Measurements from ENCODE around the gene TRIM74. TPM values are rescaled to one million over a fixed set of nuclear protein-coding genes. Genes with fewer than 3 reads are reported as not detected.
A peak's percentile ranks its signal among the peaks of the same experiment; 100 is the strongest.
"Not testable (repeated sequence)": the region's sequence is repeated elsewhere in the genome, so short reads cannot be mapped to it uniquely, and the experiment has no call there.

The TRIM74 gene
- polyA plus RNA-seq, result 1.7 and 2.1 TPM in 2 replicates
- polyA minus RNA-seq, result 0.69 and 1.9 TPM in 2 replicates

DNA sequence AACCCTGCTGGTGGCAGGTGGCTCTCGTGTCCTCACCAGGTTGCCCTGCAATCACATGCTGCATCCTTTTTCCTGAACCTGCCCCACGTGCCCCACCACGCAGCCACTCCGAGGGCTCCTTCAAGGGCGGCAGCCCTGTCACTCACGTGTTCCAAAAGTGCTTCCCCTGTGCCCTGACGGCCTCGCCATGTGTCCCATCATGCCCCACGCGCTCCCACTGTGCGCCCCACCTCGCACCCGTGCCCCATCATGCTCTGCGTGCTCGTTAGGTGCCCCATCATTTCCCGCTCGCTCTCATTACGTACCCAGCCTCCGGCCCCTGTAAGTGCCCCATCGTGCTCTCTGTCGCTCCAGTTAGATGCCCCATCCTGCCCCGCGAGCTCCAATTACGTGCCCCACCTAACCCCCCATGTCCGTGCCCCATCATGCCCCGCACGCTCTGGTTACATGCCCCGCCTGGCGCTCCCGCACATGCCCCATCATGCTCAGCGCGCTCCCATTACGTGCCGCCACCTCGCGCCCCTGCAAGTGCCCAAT is at the start of gene TRIM74:
TRIM74 (minus strand) TSS at position 487 of the 537 bp plus-strand sequence. CDS start 3,309 bp downstream, outside the sequence.
- H3K36me3 ChIP-seq (ENCODE audit: insufficient read depth, low read length); H3K4me2 ChIP-seq (ENCODE audit: low read length); H3K27ac ChIP-seq (ENCODE audit: low read length); H4K20me1 ChIP-seq (ENCODE audit: insufficient read depth); H3K9me3 ChIP-seq (ENCODE audit: low read length); H3K4me3 ChIP-seq (ENCODE audit: low read length); H3K9ac ChIP-seq (ENCODE audit: low read length); H3K27me3 ChIP-seq (ENCODE audit: insufficient read depth, low read depth, low read length); H3F3A ChIP-seq (ENCODE audit: insufficient read depth, low read length, poor library complexity, severe bottlenecking); H3K79me2 ChIP-seq (replicated peaks; ENCODE audit: insufficient read depth, low read length); H2AFZ ChIP-seq (ENCODE audit: low read depth, low read length); H3K9me2 ChIP-seq (ENCODE audit: insufficient read depth, low read length): not testable (repeated sequence)

GRCh38 chr7:73006491-73006890 is 37.2 kb upstream of the TRIM74 start:
- not testable (repeated sequence) for H3K79me2 ChIP-seq (replicated peaks; ENCODE audit: insufficient read depth, low read length); H3K9me2 ChIP-seq (ENCODE audit: insufficient read depth, low read length); H3K27me3 ChIP-seq (ENCODE audit: insufficient read depth, low read depth, low read length); H3K27ac ChIP-seq (ENCODE audit: low read length); H3K4me2 ChIP-seq (ENCODE audit: low read length); H3K36me3 ChIP-seq (ENCODE audit: insufficient read depth, low read length); H2AFZ ChIP-seq (ENCODE audit: low read depth, low read length); H4K20me1 ChIP-seq (ENCODE audit: insufficient read depth); H3F3A ChIP-seq (ENCODE audit: insufficient read depth, low read length, poor library complexity, severe bottlenecking); H3K9me3 ChIP-seq (ENCODE audit: low read length)
- peak overlapping the region; percentile 52 for H3K4me3 ChIP-seq (ENCODE audit: low read length)
- H3K9ac ChIP-seq (ENCODE audit: low read length), result peak overlapping the region; percentile 23

GRCh38 chr7:73005693-73006447 is 36.6 kb upstream of the TRIM74 start:
- H3K9me3 ChIP-seq (ENCODE audit: low read length); H3K27me3 ChIP-seq (ENCODE audit: insufficient read depth, low read depth, low read length); H3K36me3 ChIP-seq (ENCODE audit: insufficient read depth, low read length); H3K9me2 ChIP-seq (ENCODE audit: insufficient read depth, low read length); H3F3A ChIP-seq (ENCODE audit: insufficient read depth, low read length, poor library complexity, severe bottlenecking); H4K20me1 ChIP-seq (ENCODE audit: insufficient read depth); H2AFZ ChIP-seq (ENCODE audit: low read depth, low read length); H3K79me2 ChIP-seq (replicated peaks; ENCODE audit: insufficient read depth, low read length); H3K4me2 ChIP-seq (ENCODE audit: low read length): not testable (repeated sequence)
- Histone ChIP-seq H3K27ac (ENCODE audit: low read length) (peak overlapping the region; percentile 55), H3K4me3 (ENCODE audit: low read length) (peak overlapping the region; percentile 60), H3K9ac (ENCODE audit: low read length) (peak overlapping the region; percentile 60)
- peak; percentile 28 for TF ChIP-seq SMC3 (conservative IDR thresholded peaks at IDR 0.05; ENCODE audit: poor library complexity)
- peak; percentile 86 for TF ChIP-seq POLR2AphosphoS5 (IDR thresholded peaks at IDR 0.05)
- peak; percentile 74 for TF ChIP-seq TAF1 (IDR thresholded peaks at IDR 0.05; ENCODE audit: low read depth)
- TF ChIP-seq MXI1 (conservative IDR thresholded peaks at IDR 0.05; ENCODE audit: poor library complexity, severe bottlenecking), result peak; percentile 80

GRCh38 chr7:73005356-73005692 is 36.1 kb upstream of the TRIM74 start:
- H3K27me3 ChIP-seq (ENCODE audit: insufficient read depth, low read depth, low read length); H4K20me1 ChIP-seq (ENCODE audit: insufficient read depth); H3K4me2 ChIP-seq (ENCODE audit: low read length); H3K9me2 ChIP-seq (ENCODE audit: insufficient read depth, low read length); H3K36me3 ChIP-seq (ENCODE audit: insufficient read depth, low read length); H3K9me3 ChIP-seq (ENCODE audit: low read length); H2AFZ ChIP-seq (ENCODE audit: low read depth, low read length); H3F3A ChIP-seq (ENCODE audit: insufficient read depth, low read length, poor library complexity, severe bottlenecking); H3K79me2 ChIP-seq (replicated peaks; ENCODE audit: insufficient read depth, low read length): not testable (repeated sequence)
- Histone ChIP-seq H3K4me3 (ENCODE audit: low read length) (peak overlapping the region; percentile 60), H3K9ac (ENCODE audit: low read length) (peak overlapping the region; percentile 58), H3K27ac (ENCODE audit: low read length) (peak overlapping the region; percentile 55)

- H3K9me2 ChIP-seq (ENCODE audit: insufficient read depth, low read length); H3K4me2 ChIP-seq (ENCODE audit: low read length); H3K9ac ChIP-seq (ENCODE audit: low read length); H3K4me3 ChIP-seq (ENCODE audit: low read length); H3K9me3 ChIP-seq (ENCODE audit: low read length); H2AFZ ChIP-seq (ENCODE audit: low read depth, low read length); H4K20me1 ChIP-seq (ENCODE audit: insufficient read depth); H3F3A ChIP-seq (ENCODE audit: insufficient read depth, low read length, poor library complexity, severe bottlenecking); H3K27ac ChIP-seq (ENCODE audit: low read length); H3K27me3 ChIP-seq (ENCODE audit: insufficient read depth, low read depth, low read length); H3K36me3 ChIP-seq (ENCODE audit: insufficient read depth, low read length); H3K79me2 ChIP-seq (replicated peaks; ENCODE audit: insufficient read depth, low read length): not testable (repeated sequence)
These were observed 28.7 kb upstream of the TRIM74 start for GRCh38 chr7:72997887-72998468.

GRCh38 chr7:72997447-72997846 is 28.2 kb upstream of the TRIM74 start:
- H3K9me2 ChIP-seq (ENCODE audit: insufficient read depth, low read length); H3K4me3 ChIP-seq (ENCODE audit: low read length); H3K27me3 ChIP-seq (ENCODE audit: insufficient read depth, low read depth, low read length); H4K20me1 ChIP-seq (ENCODE audit: insufficient read depth); H3K36me3 ChIP-seq (ENCODE audit: insufficient read depth, low read length); H3F3A ChIP-seq (ENCODE audit: insufficient read depth, low read length, poor library complexity, severe bottlenecking); H2AFZ ChIP-seq (ENCODE audit: low read depth, low read length); H3K79me2 ChIP-seq (replicated peaks; ENCODE audit: insufficient read depth, low read length); H3K27ac ChIP-seq (ENCODE audit: low read length); H3K9ac ChIP-seq (ENCODE audit: low read length); H3K9me3 ChIP-seq (ENCODE audit: low read length); H3K4me2 ChIP-seq (ENCODE audit: low read length): not testable (repeated sequence)

- not testable (repeated sequence) for H3K27me3 ChIP-seq (ENCODE audit: insufficient read depth, low read depth, low read length); H3K9me3 ChIP-seq (ENCODE audit: low read length); H3K9me2 ChIP-seq (ENCODE audit: insufficient read depth, low read length); H3K9ac ChIP-seq (ENCODE audit: low read length); H3K36me3 ChIP-seq (ENCODE audit: insufficient read depth, low read length); H2AFZ ChIP-seq (ENCODE audit: low read depth, low read length); H3K79me2 ChIP-seq (replicated peaks; ENCODE audit: insufficient read depth, low read length); H3K27ac ChIP-seq (ENCODE audit: low read length); H4K20me1 ChIP-seq (ENCODE audit: insufficient read depth); H3F3A ChIP-seq (ENCODE audit: insufficient read depth, low read length, poor library complexity, severe bottlenecking); H3K4me3 ChIP-seq (ENCODE audit: low read length); H3K4me2 ChIP-seq (ENCODE audit: low read length)
These were observed 26.2 kb upstream of the TRIM74 start for GRCh38 chr7:72995484-72995883.
